ENCODE measurements around the gene WHRN. TPM values are rescaled to one million over a fixed set of nuclear protein-coding genes. Genes with fewer than 3 reads are reported as not detected.
A peak's percentile ranks its signal among the peaks of the same experiment; 100 is the strongest.

The WHRN gene
- 1.1 TPM for polyA plus RNA-seq (2012; ENCODE audit: missing spikeins)

- DNase-seq (ENCODE audit: insufficient read length): peak; percentile 76
- TF ChIP-seq TAF1 (IDR thresholded peaks at IDR 0.05; ENCODE audit: borderline replicate concordance, low read depth, low read length) (no peak), POLR2AphosphoS5 (IDR thresholded peaks at IDR 0.05; ENCODE audit: low read depth, low read length) (no peak), POLR2A (IDR thresholded peaks at IDR 0.05; ENCODE audit: low read depth, low read length) (no peak; the same call in 1 of the 2 replicates)
- FAIRE-seq: no peak
Measured at GRCh38 chr9:114505187-114506081, at the start of gene WHRN. Gene WHRN (minus strand): TSS chr9:114505473. CDS start chr9:114504801, 672 bp downstream.

GRCh38 chr9:114553202-114553601 lies 47.9 kb upstream of the WHRN start:
- FAIRE-seq (no peak), DNase-seq (ENCODE audit: insufficient read length) (no peak)
- TF ChIP-seq TAF1 (IDR thresholded peaks at IDR 0.05; ENCODE audit: borderline replicate concordance, low read depth, low read length): no peak
- no peak for TF ChIP-seq POLR2AphosphoS5 (IDR thresholded peaks at IDR 0.05; ENCODE audit: low read depth, low read length)
- no peak for TF ChIP-seq POLR2A (IDR thresholded peaks at IDR 0.05; ENCODE audit: low read depth, low read length)

- FAIRE-seq: no peak
- no peak for TF ChIP-seq POLR2AphosphoS5 (IDR thresholded peaks at IDR 0.05; ENCODE audit: low read depth, low read length)
- no peak for DNase-seq (ENCODE audit: insufficient read length)
Measured at GRCh38 chr9:114552706-114553105, 47.4 kb upstream of the WHRN start.

- FAIRE-seq: no peak
- TF ChIP-seq TAF1 (IDR thresholded peaks at IDR 0.05; ENCODE audit: borderline replicate concordance, low read depth, low read length): no peak
- TF ChIP-seq POLR2A (IDR thresholded peaks at IDR 0.05; ENCODE audit: low read depth, low read length): no peak
- no peak for TF ChIP-seq POLR2AphosphoS5 (IDR thresholded peaks at IDR 0.05; ENCODE audit: low read depth, low read length)
- no peak for DNase-seq (ENCODE audit: insufficient read length)
Measured at GRCh38 chr9:114551750-114552685, 46.7 kb upstream of the WHRN start.

GRCh38 chr9:114549697-114550330 lies 44.5 kb upstream of the WHRN start:
- no peak for FAIRE-seq
- DNase-seq (ENCODE audit: insufficient read length): no peak
- TF ChIP-seq TAF1 (IDR thresholded peaks at IDR 0.05; ENCODE audit: borderline replicate concordance, low read depth, low read length) (no peak), POLR2A (IDR thresholded peaks at IDR 0.05; ENCODE audit: low read depth, low read length) (no peak), POLR2AphosphoS5 (IDR thresholded peaks at IDR 0.05; ENCODE audit: low read depth, low read length) (no peak)

- no peak for TF ChIP-seq POLR2A (IDR thresholded peaks at IDR 0.05; ENCODE audit: low read depth, low read length)
- TF ChIP-seq TAF1 (IDR thresholded peaks at IDR 0.05; ENCODE audit: borderline replicate concordance, low read depth, low read length): no peak
- no peak for TF ChIP-seq POLR2AphosphoS5 (IDR thresholded peaks at IDR 0.05; ENCODE audit: low read depth, low read length)
- FAIRE-seq: no peak
- DNase-seq (ENCODE audit: insufficient read length): no peak
Measured at GRCh38 chr9:114546851-114547250, 41.6 kb upstream of the WHRN start.

GRCh38 chr9:114545055-114545454 lies 39.8 kb upstream of the WHRN start:
- FAIRE-seq (no peak), DNase-seq (ENCODE audit: insufficient read length) (no peak)
- TF ChIP-seq TAF1 (IDR thresholded peaks at IDR 0.05; ENCODE audit: borderline replicate concordance, low read depth, low read length) (no peak), POLR2AphosphoS5 (IDR thresholded peaks at IDR 0.05; ENCODE audit: low read depth, low read length) (no peak), POLR2A (IDR thresholded peaks at IDR 0.05; ENCODE audit: low read depth, low read length) (no peak)

GRCh38 chr9:114539701-114540380 lies 34.6 kb upstream of the WHRN start:
- DNase-seq (ENCODE audit: insufficient read length) (no peak), FAIRE-seq (no peak)
- no peak for TF ChIP-seq POLR2A (IDR thresholded peaks at IDR 0.05; ENCODE audit: low read depth, low read length)
- TF ChIP-seq TAF1 (IDR thresholded peaks at IDR 0.05; ENCODE audit: borderline replicate concordance, low read depth, low read length): no peak
- TF ChIP-seq POLR2AphosphoS5 (IDR thresholded peaks at IDR 0.05; ENCODE audit: low read depth, low read length): no peak

GRCh38 chr9:114538241-114538640 lies 33.0 kb upstream of the WHRN start:
- FAIRE-seq: no peak
- no peak for DNase-seq (ENCODE audit: insufficient read length)
- no peak for TF ChIP-seq TAF1 (IDR thresholded peaks at IDR 0.05; ENCODE audit: borderline replicate concordance, low read depth, low read length)
- TF ChIP-seq POLR2A (IDR thresholded peaks at IDR 0.05; ENCODE audit: low read depth, low read length): no peak
- no peak for TF ChIP-seq POLR2AphosphoS5 (IDR thresholded peaks at IDR 0.05; ENCODE audit: low read depth, low read length)

- FAIRE-seq: no peak
- TF ChIP-seq POLR2AphosphoS5 (IDR thresholded peaks at IDR 0.05; ENCODE audit: low read depth, low read length) (no peak), TAF1 (IDR thresholded peaks at IDR 0.05; ENCODE audit: borderline replicate concordance, low read depth, low read length) (no peak), POLR2A (IDR thresholded peaks at IDR 0.05; ENCODE audit: low read depth, low read length) (no peak)
- DNase-seq (ENCODE audit: insufficient read length): no peak
Measured at GRCh38 chr9:114532561-114533237, 27.4 kb upstream of the WHRN start.

Measured in GM12892 (cell line).